ENCODE results near the gene GPR137B. TPM values are rescaled to one million over a fixed set of nuclear protein-coding genes. Genes with fewer than 3 reads are reported as not detected.

Gene GPR137B
- total RNA-seq, 6 experiments from 2014 or later, result 4.3 to 22.2 (median 7.6) TPM

DNA sequence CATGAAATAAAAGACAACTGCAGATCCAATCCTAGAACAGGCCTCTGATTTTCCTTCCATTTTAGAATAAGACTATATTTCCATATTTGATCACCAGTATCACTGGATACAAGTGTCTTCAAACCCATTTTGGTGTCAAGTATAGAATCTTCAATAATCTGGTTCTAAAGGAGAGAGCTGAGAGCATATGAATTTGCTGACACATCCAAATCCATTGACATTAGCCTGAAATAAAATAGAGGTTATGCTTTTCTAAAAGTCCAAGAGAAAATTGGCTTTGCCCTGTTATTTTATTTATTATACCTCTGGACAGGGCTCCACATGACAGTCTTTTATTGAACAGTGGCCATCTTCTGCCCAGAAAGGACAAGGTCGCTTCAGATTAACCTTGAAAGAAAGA, 110.8 kb downstream of the GPR137B start:
- ATAC-seq (no peak), DNase-seq (no peak)
- H3K27ac ChIP-seq, result no peak overlapping the region
- H3K4me1 ChIP-seq, result no peaks in the 10 kb centered on the region
- no peaks in the 10 kb centered on the region for H3K27me3 ChIP-seq
- H3K36me3 ChIP-seq, result peaks cover 0 to 4% (median 1%) of the 10 kb centered on the region in 4 donors
- H3K4me3 ChIP-seq, result no peak overlapping the region
- TF ChIP-seq, protein P1, sequence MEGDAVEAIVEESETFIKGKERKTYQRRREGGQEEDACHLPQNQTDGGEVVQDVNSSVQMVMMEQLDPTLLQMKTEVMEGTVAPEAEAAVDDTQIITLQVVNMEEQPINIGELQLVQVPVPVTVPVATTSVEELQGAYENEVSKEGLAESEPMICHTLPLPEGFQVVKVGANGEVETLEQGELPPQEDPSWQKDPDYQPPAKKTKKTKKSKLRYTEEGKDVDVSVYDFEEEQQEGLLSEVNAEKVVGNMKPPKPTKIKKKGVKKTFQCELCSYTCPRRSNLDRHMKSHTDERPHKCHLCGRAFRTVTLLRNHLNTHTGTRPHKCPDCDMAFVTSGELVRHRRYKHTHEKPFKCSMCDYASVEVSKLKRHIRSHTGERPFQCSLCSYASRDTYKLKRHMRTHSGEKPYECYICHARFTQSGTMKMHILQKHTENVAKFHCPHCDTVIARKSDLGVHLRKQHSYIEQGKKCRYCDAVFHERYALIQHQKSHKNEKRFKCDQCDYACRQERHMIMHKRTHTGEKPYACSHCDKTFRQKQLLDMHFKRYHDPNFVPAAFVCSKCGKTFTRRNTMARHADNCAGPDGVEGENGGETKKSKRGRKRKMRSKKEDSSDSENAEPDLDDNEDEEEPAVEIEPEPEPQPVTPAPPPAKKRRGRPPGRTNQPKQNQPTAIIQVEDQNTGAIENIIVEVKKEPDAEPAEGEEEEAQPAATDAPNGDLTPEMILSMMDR (IDR thresholded peaks at IDR 0.05), result no peak
- TF ChIP-seq POLR2A (IDR thresholded peaks at IDR 0.05), result no peak
- no peaks in the 10 kb centered on the region for H3K9me3 ChIP-seq
- WGBS (ENCODE audit: insufficient coverage, low coverage, low lambda C conversion rate, missing lambda C conversion rate), result 81% methylated on average over 1 of the region's 1 CpG
- intact Hi-C loops (cut with DNase I), result no loop called here

DNA sequence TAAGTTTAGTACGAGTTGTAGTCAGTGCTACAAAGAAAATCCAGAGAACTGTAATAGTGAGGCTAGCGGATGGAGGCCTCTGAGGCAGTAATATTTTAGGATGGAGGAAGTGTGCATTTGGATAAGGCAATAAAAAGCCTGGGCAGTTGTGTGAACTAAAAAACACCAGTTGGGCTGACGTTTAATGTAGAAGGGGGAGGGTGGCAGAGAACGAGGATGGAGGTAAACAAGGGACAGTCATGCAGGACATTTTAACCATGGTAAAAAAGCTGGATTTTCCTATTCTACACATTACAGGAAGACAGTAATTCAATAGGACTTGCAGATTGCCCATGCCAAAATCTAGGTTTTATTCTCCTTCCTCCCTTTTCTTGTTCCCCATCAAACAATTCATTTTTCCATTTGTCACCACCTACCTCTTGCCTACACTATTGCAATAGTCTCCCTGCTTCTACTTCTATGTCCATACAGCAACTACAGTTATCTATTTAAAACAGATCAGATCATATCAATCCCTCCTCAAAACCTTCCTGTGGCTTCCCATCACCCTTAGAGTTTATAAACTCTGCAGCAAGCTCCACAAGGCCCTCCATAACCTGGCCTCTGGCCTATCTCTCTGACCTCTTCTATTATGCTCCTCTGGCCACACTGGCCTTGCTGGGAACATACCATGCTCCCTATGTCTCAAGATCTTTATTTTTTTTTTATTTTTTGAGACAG, 111.7 kb downstream of the GPR137B start:
- no peaks in the 10 kb centered on the region for H3K4me1 ChIP-seq

DNA sequence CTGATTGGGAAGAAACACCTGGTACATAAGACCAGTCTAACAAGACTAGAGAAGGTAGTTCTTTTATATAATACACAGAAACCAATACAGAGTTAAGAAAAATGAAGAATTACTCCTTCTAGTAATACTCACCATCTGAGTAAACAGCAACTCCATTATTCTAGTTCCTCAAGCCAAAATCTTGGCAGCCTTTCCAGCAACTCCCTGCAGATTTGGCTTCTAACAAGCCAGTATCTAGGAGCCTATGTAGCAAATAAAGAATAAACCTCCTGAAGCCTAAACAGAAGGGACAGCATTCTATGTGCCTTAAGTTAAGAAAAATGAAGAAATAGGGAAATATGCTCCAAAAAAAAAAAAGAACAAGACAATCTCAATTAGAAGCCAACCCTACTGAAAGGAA, 114.9 kb downstream of the GPR137B start:
- Histone ChIP-seq H3K36me3 (peaks cover 0 to 3% (median 0%) of the 10 kb centered on the region in 4 donors), H3K4me1 (no peaks in the 10 kb centered on the region), H3K27me3 (no peaks in the 10 kb centered on the region), H3K9me3 (no peaks in the 10 kb centered on the region), H3K4me3 (no peak overlapping the region), H3K27ac (no peak overlapping the region)
- intact Hi-C loops (cut with DNase I), result no loop called here
- ATAC-seq, result no peak
- TF ChIP-seq, protein P1 (IDR thresholded peaks at IDR 0.05), result no peak
- TF ChIP-seq POLR2A (IDR thresholded peaks at IDR 0.05), result no peak
- no peak for DNase-seq

More for the DNA sequence above, 111.7 kb downstream of the GPR137B start:
- TF ChIP-seq POLR2A (IDR thresholded peaks at IDR 0.05), result no peak
- TF ChIP-seq, protein P1 (IDR thresholded peaks at IDR 0.05), result no peak
- DNase-seq (no peak), ATAC-seq (no peak)
- Histone ChIP-seq H3K4me3 (no peak overlapping the region), H3K9me3 (no peaks in the 10 kb centered on the region), H3K36me3 (peaks cover 0 to 4% (median 1%) of the 10 kb centered on the region in 4 donors), H3K27ac (no peak overlapping the region), H3K27me3 (no peaks in the 10 kb centered on the region)
- intact Hi-C loops (cut with DNase I), result no loop called here
- 83% methylated on average over 4 of the region's 4 CpGs for WGBS (ENCODE audit: insufficient coverage, low coverage, low lambda C conversion rate, missing lambda C conversion rate)

DNA sequence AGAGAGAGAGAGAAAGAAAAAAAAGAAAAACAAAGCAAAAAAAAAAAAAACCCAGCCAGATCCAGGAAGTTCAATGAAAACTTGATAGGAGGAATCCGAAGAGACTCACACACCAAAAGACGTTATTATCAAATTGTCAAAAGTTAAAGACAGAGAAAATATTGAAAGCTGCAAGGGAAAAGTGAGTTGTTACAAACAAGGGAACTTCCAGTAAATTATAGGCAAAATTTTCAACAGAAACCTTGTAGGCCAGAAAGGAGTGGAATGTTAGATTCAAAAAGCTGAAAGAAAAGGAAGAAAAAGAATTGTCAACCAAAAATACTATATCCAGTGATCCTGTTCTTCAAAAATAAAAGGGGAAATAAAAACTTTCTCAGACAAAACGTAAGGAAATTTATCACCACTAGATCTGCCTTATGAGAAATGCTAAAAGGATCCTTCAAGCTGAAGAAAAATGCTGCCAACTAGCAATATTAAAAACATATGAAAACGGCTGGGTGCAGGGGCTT, 115.8 kb downstream of the GPR137B start:
- no peak overlapping the region for H3K27ac ChIP-seq
- no peaks in the 10 kb centered on the region for H3K36me3 ChIP-seq
- H3K9me3 ChIP-seq, result no peaks in the 10 kb centered on the region
- WGBS (ENCODE audit: insufficient coverage, low coverage, low lambda C conversion rate, missing lambda C conversion rate), result 95% methylated on average over 3 of the region's 4 CpGs
- TF ChIP-seq POLR2A (IDR thresholded peaks at IDR 0.05), result no peak
- TF ChIP-seq, protein P1 (IDR thresholded peaks at IDR 0.05), result no peak
- H3K4me1 ChIP-seq, result no peaks in the 10 kb centered on the region
- H3K4me3 ChIP-seq, result no peak overlapping the region
- intact Hi-C loops (cut with DNase I), result no loop called here
- ATAC-seq (no peak), DNase-seq (no peak)
- H3K27me3 ChIP-seq, result no peaks in the 10 kb centered on the region

Other genes with a start within 250 kb of the GPR137B start
- gene NID1, start 77.4 kb upstream of the GPR137B start, total RNA-seq, result 10 to 100 TPM; 45.7 to 67.1 (median 59.1) TPM
- gene ERO1B, start 139.4 kb downstream of the GPR137B start, total RNA-seq, result 10 to 100 TPM in 5 of 6 experiments, 1 to 10 TPM in 1; 8.0 to 22.5 (median 17.1) TPM

Measured in right lobe of liver (tissue), 6 donors.